WTC11 (cell line): ENCODE data around the gene KCNB1. TPM values are rescaled to one million over a fixed set of nuclear protein-coding genes. Genes with fewer than 3 reads are reported as not detected.

Experiments used
- ATAC-seq: fragments of 200-7000 bp; cut with Tn5 transposase; 2 replicates; pipeline ENCODE4 v1.10.0; 2021; ENCODE audit warnings: mild to moderate bottlenecking, moderate library complexity
- CTCF ChIA-PET: fragments of 300-600 bp; sonication (Branson Sonifier 250); formaldehyde crosslinking; loops from one replicate; lab custom pipeline; 2021; ENCODE audit warnings: antibody characterized with exemption; lab: Charles Lee
- POLR2A ChIA-PET: fragments of 350-600 bp; sonication (Branson Sonifier 250); formaldehyde crosslinking; loops from one replicate; lab custom pipeline; 2021; ENCODE audit warnings: antibody characterized with exemption; lab: Charles Lee
- DNase-seq: peaks from one replicate; pipeline ENCODE4 v3.0.0; 2021; ENCODE audit warnings: low spot score
- H3K27ac Mint-ChIP-seq: 2 replicates; pipeline ENCODE4 v1.8.0; 2021; ENCODE audit warnings: mixed read lengths
- H3K27me3 Mint-ChIP-seq: 2 replicates; pipeline ENCODE4 v1.8.0; 2021; ENCODE audit warnings: low read depth, mild to moderate bottlenecking, moderate library complexity, mixed read lengths
- H3K36me3 Mint-ChIP-seq: 2 replicates; pipeline ENCODE4 v1.8.0; 2021; ENCODE audit warnings: mixed read lengths
- H3K4me1 Mint-ChIP-seq: 2 replicates; pipeline ENCODE4 v1.8.0; 2022; ENCODE audit warnings: mixed read lengths
- H3K4me3 Mint-ChIP-seq: 2 replicates; pipeline ENCODE4 v1.8.0; 2021; ENCODE audit warnings: mild to moderate bottlenecking, moderate library complexity, mixed read lengths
- H3K9me3 Mint-ChIP-seq: 2 replicates; pipeline ENCODE4 v1.8.0; 2021; ENCODE audit warnings: mixed read lengths
- EMX1 ChIP-seq: fragments of 250-450 bp; sonication (Bioruptor Pico); IDR thresholded peaks from 2 replicates; pipeline ENCODE4 v1.8.0; 2021; ENCODE audit warnings: mild to moderate bottlenecking
- GABPB1 ChIP-seq: sonication (generic); formaldehyde crosslinking; IDR thresholded peaks from 2 replicates; pipeline ENCODE4 v1.8.1; 2023; ENCODE audit warnings: mild to moderate bottlenecking, missing genetic modification reagents
- GRHL2 ChIP-seq: fragments of 250-450 bp; sonication (Bioruptor Pico); IDR thresholded peaks from 2 replicates; pipeline ENCODE4 v1.8.0; 2022; ENCODE audit warnings: mild to moderate bottlenecking, moderate library complexity; ENCODE audit not compliant: insufficient replicate concordance, severe bottlenecking
- GTF2I ChIP-seq: fragments of 250-450 bp; sonication (Bioruptor Pico); conservative IDR thresholded peaks from 2 replicates; pipeline ENCODE4 v1.4.0; 2021; ENCODE audit warnings: mild to moderate bottlenecking
- MYBL2 ChIP-seq: sonication (generic); formaldehyde crosslinking; IDR thresholded peaks from 2 replicates; pipeline ENCODE4 v1.8.1; 2023; ENCODE audit warnings: mild to moderate bottlenecking, moderate library complexity, missing genetic modification reagents
- NR3C1 ChIP-seq: sonication (generic); formaldehyde crosslinking; conservative IDR thresholded peaks from 2 replicates; pipeline ENCODE4 v1.8.1; 2023; ENCODE audit warnings: low read depth, mild to moderate bottlenecking, missing genetic modification reagents
- ZNF121 ChIP-seq: sonication (generic); formaldehyde crosslinking; IDR thresholded peaks from 2 replicates; pipeline ENCODE4 v1.8.0; 2023; ENCODE audit warnings: missing genetic modification reagents
- ZNF263 ChIP-seq: sonication (generic); formaldehyde crosslinking; IDR thresholded peaks from 2 replicates; pipeline ENCODE4 v1.8.1; 2022; ENCODE audit warnings: low read depth, mild to moderate bottlenecking, moderate library complexity, missing genetic modification reagents
- total RNA-seq: library from RNA; stranded (reverse); gene quantifications from 3 replicates; pipeline ENCODE4 v1.2.3, GENCODE V29; 2021
- TF ChIP-seq, protein P1 (sequence below): sonication (generic); formaldehyde crosslinking; IDR thresholded peaks from 2 replicates; pipeline ENCODE4 v1.8.1; 2022; ENCODE audit warnings: missing genetic modification reagents, borderline replicate concordance
- TF ChIP-seq, protein P2 (sequence below): fragments of 250-450 bp; sonication (Bioruptor Pico); conservative IDR thresholded peaks from 2 replicates; pipeline ENCODE4 v1.9.0; 2021; ENCODE audit warnings: mild to moderate bottlenecking
- TF ChIP-seq, protein P3 (sequence below): sonication (generic); formaldehyde crosslinking; IDR thresholded peaks from 2 replicates; pipeline ENCODE4 v1.8.1; 2022; ENCODE audit warnings: mild to moderate bottlenecking, moderate library complexity, missing genetic modification reagents
- TF ChIP-seq, protein P4 (sequence below): sonication (generic); formaldehyde crosslinking; conservative IDR thresholded peaks from 2 replicates; pipeline ENCODE4 v1.8.1; 2022; ENCODE audit warnings: mild to moderate bottlenecking, missing genetic modification reagents

The KCNB1 gene
- total RNA-seq, 1 experiment from 2014 or later = 1.1 TPM

DNA sequence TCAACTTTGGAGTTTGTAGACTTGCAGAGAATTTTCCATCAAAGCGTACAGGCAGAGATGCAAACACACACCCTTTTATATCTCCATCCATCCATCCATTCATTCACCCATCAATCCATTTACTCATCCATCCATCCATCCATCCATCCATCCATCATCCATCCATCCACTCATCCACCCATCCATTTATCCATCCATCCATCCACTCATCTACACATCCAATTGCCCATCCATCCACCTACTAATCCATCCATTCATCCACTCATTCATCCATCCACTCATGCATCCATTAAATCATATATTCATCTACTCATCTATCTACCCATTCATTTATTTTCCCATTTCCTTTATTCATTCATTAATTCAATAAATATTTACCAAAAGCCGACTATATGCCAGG lies 52.1 kb downstream of the KCNB1 start (continued):
- TF ChIP-seq GTF2I (CRISPR knock-in tag) (no peak), ZNF263 (CRISPR knock-in tag) (no peak), GRHL2 (CRISPR knock-in tag) (no peak), NR3C1 (CRISPR knock-in tag) (no peak)
- TF ChIP-seq, protein P1, sequence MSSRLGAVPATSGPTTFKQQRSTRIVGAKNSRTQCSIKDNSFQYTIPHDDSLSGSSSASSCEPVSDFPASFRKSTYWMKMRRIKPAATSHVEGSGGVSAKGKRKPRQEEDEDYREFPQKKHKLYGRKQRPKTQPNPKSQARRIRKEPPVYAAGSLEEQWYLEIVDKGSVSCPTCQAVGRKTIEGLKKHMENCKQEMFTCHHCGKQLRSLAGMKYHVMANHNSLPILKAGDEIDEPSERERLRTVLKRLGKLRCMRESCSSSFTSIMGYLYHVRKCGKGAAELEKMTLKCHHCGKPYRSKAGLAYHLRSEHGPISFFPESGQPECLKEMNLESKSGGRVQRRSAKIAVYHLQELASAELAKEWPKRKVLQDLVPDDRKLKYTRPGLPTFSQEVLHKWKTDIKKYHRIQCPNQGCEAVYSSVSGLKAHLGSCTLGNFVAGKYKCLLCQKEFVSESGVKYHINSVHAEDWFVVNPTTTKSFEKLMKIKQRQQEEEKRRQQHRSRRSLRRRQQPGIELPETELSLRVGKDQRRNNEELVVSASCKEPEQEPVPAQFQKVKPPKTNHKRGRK (CRISPR knock-in tag) = no peak
- TF ChIP-seq, protein P2, sequence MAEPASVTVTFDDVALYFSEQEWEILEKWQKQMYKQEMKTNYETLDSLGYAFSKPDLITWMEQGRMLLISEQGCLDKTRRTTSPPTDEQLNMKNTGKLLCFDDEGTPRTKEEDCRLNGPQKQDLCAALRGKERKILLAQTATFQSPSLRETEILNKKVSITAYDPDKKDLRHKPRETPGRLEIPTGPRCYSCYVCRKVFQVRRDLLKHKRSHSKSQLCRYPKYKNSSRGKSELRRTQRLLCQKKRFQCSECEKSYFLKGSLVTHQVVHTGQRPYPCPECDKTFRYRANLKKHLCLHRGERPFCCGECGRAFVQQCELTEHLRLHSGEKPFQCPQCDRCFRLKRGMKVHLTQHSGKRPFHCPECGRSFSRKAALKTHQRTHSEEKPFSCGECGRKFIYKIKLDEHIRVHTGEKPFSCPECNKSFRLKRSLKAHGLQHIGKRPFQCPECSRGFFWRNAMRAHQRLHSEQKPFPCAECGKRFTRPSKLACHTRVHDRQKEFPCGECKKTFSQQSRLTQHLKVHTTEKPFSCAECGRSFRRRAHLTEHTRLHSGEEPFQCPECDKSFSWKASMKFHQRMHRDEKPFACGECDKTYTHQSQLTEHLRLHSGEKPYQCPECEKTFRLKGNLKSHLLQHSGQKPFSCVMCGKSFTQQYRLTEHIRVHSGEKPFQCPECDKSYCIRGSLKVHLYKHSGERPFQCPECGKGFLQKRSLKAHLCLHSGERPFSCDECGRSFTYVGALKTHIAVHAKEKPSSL = no peak

DNA sequence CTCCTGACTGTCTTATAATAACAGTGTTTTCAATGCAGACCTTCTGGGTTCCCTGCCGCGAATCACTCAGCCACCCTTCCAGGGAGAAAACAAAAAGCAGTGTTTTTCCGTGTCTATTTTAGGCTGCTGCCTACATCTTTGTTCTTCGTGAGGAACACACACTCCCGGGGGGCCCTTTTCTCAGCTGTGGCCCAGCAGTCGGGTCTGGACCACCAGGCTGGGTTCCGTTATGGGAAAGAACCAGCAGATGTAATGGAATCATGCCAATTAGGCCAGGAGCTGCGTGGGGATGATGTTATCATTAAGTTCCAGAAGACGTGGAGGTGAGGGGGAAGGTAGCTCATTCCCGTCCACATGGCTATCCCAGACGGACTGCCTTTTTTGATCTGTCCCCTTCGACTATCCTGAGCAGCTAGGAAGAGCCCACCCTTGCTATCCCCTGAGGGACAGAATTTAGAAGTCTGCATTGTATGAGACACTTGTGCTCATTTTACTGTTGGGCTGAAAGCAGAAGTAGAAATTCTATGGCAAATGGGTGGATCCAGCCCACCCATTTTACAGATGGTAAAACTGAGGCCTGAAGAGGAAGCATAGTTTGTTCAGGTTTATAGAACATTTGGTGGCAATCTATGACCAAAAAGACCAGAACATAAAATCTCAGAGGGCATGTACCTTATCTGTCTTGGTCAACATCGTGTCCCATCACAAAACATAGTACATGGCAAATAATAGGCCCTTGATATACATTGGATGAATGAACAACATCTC lies 54.5 kb downstream of the KCNB1 start:
- Mint-ChIP-seq H3K9me3 (peaks cover 2% of the 10 kb centered on the region), H3K36me3 (no peaks in the 10 kb centered on the region), H3K4me3 (no peak overlapping the region), H3K27ac (no peak overlapping the region), H3K27me3 (no peaks in the 10 kb centered on the region; the same call in 1 of the 2 replicates), H3K4me1 (no peaks in the 10 kb centered on the region)
- DNase-seq = no peak
- ChIA-PET POLR2A (no interaction called here), CTCF (interaction anchor here (2.1 to 2.2 kb wide), 2 partner anchors 10 to 43 kb away, joined by 4 to 10 read pairs; no protein-coding TSS in a partner anchor)
- no peak for ATAC-seq
- TF ChIP-seq EMX1 (CRISPR knock-in tag) (no peak), GTF2I (CRISPR knock-in tag) (no peak), ZNF121 (CRISPR knock-in tag) (no peak)
- TF ChIP-seq, protein P3, sequence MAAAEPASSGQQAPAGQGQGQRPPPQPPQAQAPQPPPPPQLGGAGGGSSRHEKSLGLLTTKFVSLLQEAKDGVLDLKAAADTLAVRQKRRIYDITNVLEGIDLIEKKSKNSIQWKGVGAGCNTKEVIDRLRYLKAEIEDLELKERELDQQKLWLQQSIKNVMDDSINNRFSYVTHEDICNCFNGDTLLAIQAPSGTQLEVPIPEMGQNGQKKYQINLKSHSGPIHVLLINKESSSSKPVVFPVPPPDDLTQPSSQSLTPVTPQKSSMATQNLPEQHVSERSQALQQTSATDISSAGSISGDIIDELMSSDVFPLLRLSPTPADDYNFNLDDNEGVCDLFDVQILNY (CRISPR knock-in tag) = no peak
- TF ChIP-seq, protein P1 (CRISPR knock-in tag) = no peak
- TF ChIP-seq, protein P4, sequence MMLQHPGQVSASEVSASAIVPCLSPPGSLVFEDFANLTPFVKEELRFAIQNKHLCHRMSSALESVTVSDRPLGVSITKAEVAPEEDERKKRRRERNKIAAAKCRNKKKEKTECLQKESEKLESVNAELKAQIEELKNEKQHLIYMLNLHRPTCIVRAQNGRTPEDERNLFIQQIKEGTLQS = no peak

DNA sequence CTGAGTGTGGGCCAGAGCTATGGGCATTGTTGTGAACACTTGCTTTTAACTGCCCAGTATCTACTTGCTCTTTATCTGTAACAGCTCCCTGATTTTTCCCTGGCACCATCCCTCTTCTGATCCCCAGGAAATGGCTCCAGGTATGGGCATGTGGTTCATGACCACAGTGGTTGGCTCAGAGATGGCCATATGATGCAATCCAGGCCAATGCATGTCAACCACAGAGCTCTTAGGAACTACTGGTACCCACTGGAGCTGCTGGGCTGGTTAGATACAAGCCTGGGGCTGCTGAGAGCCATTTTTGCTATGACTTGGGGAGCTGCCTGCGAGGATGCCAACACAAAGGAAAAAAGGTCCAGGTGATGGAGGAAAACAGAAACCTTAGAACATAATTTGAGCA lies 55.6 kb downstream of the KCNB1 start:
- DNase-seq (no peak), ATAC-seq (no peak)
- Mint-ChIP-seq H3K27me3 (no peaks in the 10 kb centered on the region; the same call in 1 of the 2 replicates), H3K4me3 (no peak overlapping the region), H3K27ac (no peak overlapping the region), H3K9me3 (peaks cover 4% of the 10 kb centered on the region)
- 0 out of 2 replicates have a peak, but pooled peaks have one; percentile 37 for TF ChIP-seq GABPB1
- no peak for TF ChIP-seq MYBL2 (CRISPR knock-in tag)
- TF ChIP-seq, all 79 proteins: peak for 1
- CTCF ChIA-PET = interaction anchor here (1.0 to 2.2 kb wide), 4 partner anchors 42 to 115 kb away, joined by 3 to 10 read pairs (median 5); no protein-coding TSS in a partner anchor
- no peaks in the 10 kb centered on the region for H3K4me1 Mint-ChIP-seq
- POLR2A ChIA-PET = no interaction called here
- H3K36me3 Mint-ChIP-seq = no peaks in the 10 kb centered on the region
